B cell (primary cell): Measurements from ENCODE around the gene LITAF. TPM values are rescaled to one million over a fixed set of nuclear protein-coding genes. Genes with fewer than 3 reads are reported as not detected.

Source experiments
- ATAC-seq: fragments of 200-7000 bp; cut with Tn5 transposase; one replicate; pipeline ENCODE4 v1.10.0; 2021; ENCODE audit warnings: low read depth, mild to moderate bottlenecking, moderate number of reproducible peaks, moderate library complexity
- CTCF ChIA-PET: fragments of 350-600 bp; sonication (Branson Sonifier 250); formaldehyde crosslinking; loops from one replicate; lab custom pipeline; 2021; ENCODE audit warnings: antibody characterized with exemption, inconsistent platforms; lab: Charles Lee
- POLR2A ChIA-PET: fragments of 350-600 bp; sonication (Branson Sonifier 250); formaldehyde crosslinking; loops from one replicate; lab custom pipeline; 2021; ENCODE audit warnings: antibody characterized with exemption; lab: Charles Lee
- DNase-seq: peaks from one replicate; pipeline ENCODE4 v3.0.0; 2013
- H2AFZ ChIP-seq: 2 replicates; pipeline ENCODE4 v1.6.1; 2012; ENCODE audit warnings: mild to moderate bottlenecking, low read depth, low read length; ENCODE audit not compliant: insufficient read depth, poor library complexity, severe bottlenecking
- H3K27ac ChIP-seq, 2 donors: 1 replicate in 1 of 2; 2 replicates in 1 of 2; pipeline ENCODE4 v1.5.1; 2012 to 2013; ENCODE audit warnings: low read length in 2 of 2, mild to moderate bottlenecking in 2 of 2, moderate library complexity in 1 of 2
- H3K27me3 ChIP-seq, 4 experiments: fragments of 200-600 bp in 1 of 4; sonication (generic) in 1 of 4; replicated peaks in 1 of 4; 1 replicate in 2 of 4; 2 replicates in 2 of 4; pipeline versions ENCODE4 v1.6.1 to v1.7.0; 2013 to 2016; ENCODE audit warnings: low read length in 3 of 4, mild to moderate bottlenecking in 2 of 4, mixed read lengths in 1 of 4, moderate library complexity in 1 of 4; ENCODE audit not compliant: insufficient read depth in 4 of 4, control insufficient read depth in 3 of 4; ENCODE audit errors: control extremely low read depth in 1 of 4
- H3K36me3 ChIP-seq, 2 experiments: replicated peaks in 1 of 2; 1 replicate in 1 of 2; 2 replicates in 1 of 2; pipeline versions ENCODE4 v1.6.1 to v1.7.1; 2013; ENCODE audit warnings: low read length in 1 of 2; ENCODE audit not compliant: insufficient read depth in 2 of 2, control insufficient read depth in 1 of 2; ENCODE audit errors: control extremely low read depth in 1 of 2, extremely low read depth in 1 of 2
- H3K4me1 ChIP-seq, 2 donors: fragments of 200-600 bp in 1 of 2; sonication (generic) in 1 of 2; 1 replicate in 1 of 2; 2 replicates in 1 of 2; pipeline versions ENCODE4 v1.5.1 to v1.6.1; 2013 to 2017; ENCODE audit warnings: low read length in 2 of 2; ENCODE audit not compliant: control insufficient read depth in 2 of 2, insufficient read depth in 2 of 2
- H3K4me2 ChIP-seq: replicated peaks from 2 replicates; pipeline ENCODE3; 2012; ENCODE audit warnings: mild to moderate bottlenecking, low read depth, low read length; ENCODE audit not compliant: poor library complexity, severe bottlenecking
- H3K4me3 ChIP-seq, 5 experiments: fragments of 200-600 bp in 1 of 5; sonication (generic) in 1 of 5; 1 replicate in 3 of 5; 2 replicates in 2 of 5; pipeline versions ENCODE4 v1.5.1 to v1.7.0; 2011 to 2016; ENCODE audit warnings: low read length in 4 of 5, mild to moderate bottlenecking in 4 of 5, low read depth in 2 of 5, control low read depth in 1 of 5, moderate library complexity in 1 of 5; ENCODE audit not compliant: insufficient read depth in 1 of 5; ENCODE audit errors: control extremely low read depth in 1 of 5, extremely low read depth in 1 of 5
- H3K79me2 ChIP-seq: fragments of 200-600 bp; sonication (generic); one replicate; pipeline ENCODE4 v1.6.0; 2016; ENCODE audit warnings: low read length; ENCODE audit not compliant: control insufficient read depth, insufficient read depth
- H3K9ac ChIP-seq: fragments of 200-600 bp; sonication (generic); 2 replicates; pipeline ENCODE4 v1.6.1; 2017; ENCODE audit warnings: mild to moderate bottlenecking, low read length, moderate library complexity
- H3K9me3 ChIP-seq, 3 donors: one replicate each; pipeline versions ENCODE4 v1.6.1 to v1.7.1; 2013; ENCODE audit warnings: low read length in 2 of 3; ENCODE audit not compliant: control insufficient read depth in 2 of 3, insufficient read depth in 1 of 3; ENCODE audit errors: control extremely low read depth in 1 of 3
- H4K20me1 ChIP-seq: 2 replicates; pipeline ENCODE4 v1.6.0; 2012; ENCODE audit warnings: mild to moderate bottlenecking, low read length; ENCODE audit not compliant: insufficient read depth, control insufficient read depth, poor library complexity, severe bottlenecking
- H3K27ac Mint-ChIP-seq: one replicate; pipeline ENCODE4 v1.8.0; 2021; ENCODE audit warnings: mixed read lengths
- H3K27me3 Mint-ChIP-seq: one replicate; pipeline ENCODE4 v1.8.0; 2021; ENCODE audit warnings: mixed read lengths
- H3K4me1 Mint-ChIP-seq: one replicate; pipeline ENCODE4 v1.8.0; 2021; ENCODE audit warnings: mixed read lengths
- H3K4me3 Mint-ChIP-seq: one replicate; pipeline ENCODE4 v1.8.0; 2021; ENCODE audit warnings: mixed read lengths
- H3K9me3 Mint-ChIP-seq: one replicate; pipeline ENCODE4 v1.8.0; 2022; ENCODE audit warnings: mixed read lengths; ENCODE audit not compliant: insufficient read depth
- CTCF ChIP-seq: fragments of 200-600 bp; IDR thresholded peaks from one replicate; pipeline ENCODE4 v1.8.0; 2022; ENCODE audit warnings: antibody characterized with exemption, mild to moderate bottlenecking
- EZH2 ChIP-seq: IDR thresholded peaks from 2 replicates; pipeline ENCODE4 v1.6.1; 2012; ENCODE audit warnings: borderline replicate concordance, low read depth, mild to moderate bottlenecking, moderate library complexity, low read length; ENCODE audit not compliant: insufficient read depth, poor library complexity, severe bottlenecking
- WGBS: methylation state at CpG from one replicate; pipeline ENCODE4 v1.1.5; 2013; ENCODE audit warnings: missing lambda C conversion rate; ENCODE audit not compliant: insufficient coverage; 5-methylcytosine and 5-hydroxymethylcytosine counted together
- intact Hi-C: fragments of 100-400 bp; cut with micrococcal nuclease; formaldehyde crosslinking; loops from one replicate; pipeline ENCODE4 v1.10.0; 2022
- polyA plus RNA-seq: library from polyadenylated mRNA; depleted of rRNA; stranded (reverse); fragments of >200 nt; gene quantifications from 2 replicates; pipeline ENCODE4 v1.2.3, GENCODE V29; 2012
- total RNA-seq, 2 donors: library from RNA; stranded (reverse); fragments of 120-200 nt in 1 of 2; gene quantifications; 1 replicate in 1 of 2; 2 replicates in 1 of 2; pipeline versions ENCODE4 v1.2.3 to v1.2.4, GENCODE V29; 2013 to 2022

LITAF gene
- total and polyA plus RNA-seq, 2 donors (not counting 1 experiment from before 2014, with no cell fraction given): 93.6 to 125 TPM

DNA sequence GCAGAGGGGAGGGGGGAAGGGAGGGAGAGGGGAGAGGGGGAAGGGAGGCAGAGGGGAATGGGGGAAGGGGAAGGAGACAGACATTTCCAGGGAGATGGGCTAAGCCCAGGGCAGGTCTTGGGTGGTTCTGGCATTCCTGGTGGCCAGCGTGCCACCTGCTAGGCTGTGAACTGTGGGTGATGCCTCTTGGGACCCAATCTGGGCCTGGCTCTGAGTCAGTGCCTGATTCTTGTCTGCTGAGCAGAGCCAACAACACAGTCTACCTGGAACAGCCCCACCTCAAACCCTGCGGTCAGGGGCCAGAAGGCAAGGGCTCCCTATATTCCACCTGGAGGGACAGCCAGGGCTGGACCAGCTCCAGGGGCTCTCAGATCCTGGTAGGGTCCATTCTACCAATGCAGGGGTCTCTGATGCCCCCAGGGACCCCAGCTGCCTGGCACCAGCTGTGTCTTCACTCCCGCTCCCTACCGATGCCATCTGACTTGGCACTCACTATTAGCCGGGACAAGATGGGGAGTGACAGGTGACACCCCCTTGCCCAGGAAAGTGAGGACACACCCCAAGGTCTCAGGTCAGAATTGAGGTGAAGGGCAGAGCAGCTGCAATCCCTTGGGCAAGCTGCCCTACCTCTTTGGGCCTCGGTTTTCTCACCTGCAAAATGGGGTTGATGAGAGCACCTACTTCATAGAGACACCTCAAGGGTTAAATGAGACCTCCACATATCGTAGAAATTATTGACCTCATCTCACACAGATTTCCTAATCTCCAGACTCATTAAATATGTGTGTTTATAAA lies 87.2 kb downstream of the LITAF start:
- Histone ChIP-seq H3K4me3 (no peak overlapping the region), H3K4me2 (no peak overlapping the region), H2AFZ (no peak overlapping the region), H3K9me3 (no peaks in the 10 kb centered on the region), H3K27me3 (no peaks in the 10 kb centered on the region), H3K9ac (no peak overlapping the region), H3K36me3 (no peaks in the 10 kb centered on the region), H3K4me1 (peaks cover 12 to 33% of the 10 kb centered on the region in 2 donors), H4K20me1 (no peaks in the 10 kb centered on the region), H3K27ac (no peak overlapping the region), H3K79me2 (no peaks in the 10 kb centered on the region)
- 71% methylated on average over 5 of the region's 7 CpGs for WGBS
- Mint-ChIP-seq H3K4me1 (peaks cover 23% of the 10 kb centered on the region), H3K9me3 (no peaks in the 10 kb centered on the region), H3K27ac (no peak overlapping the region), H3K27me3 (no peaks in the 10 kb centered on the region), H3K4me3 (no peak overlapping the region)
- intact Hi-C loops: no loop called here
- no peak for ATAC-seq
- no peak for DNase-seq
- CTCF ChIA-PET: no interaction called here
- TF ChIP-seq CTCF (no peak), EZH2 (no peak)
- POLR2A ChIA-PET: no interaction called here

GRCh38 chr16:11498683-11499082 lies 88.0 kb downstream of the LITAF start:
- Mint-ChIP-seq H3K27ac (no peak overlapping the region), H3K4me1 (peaks cover 23% of the 10 kb centered on the region), H3K4me3 (no peak overlapping the region), H3K9me3 (no peaks in the 10 kb centered on the region), H3K27me3 (no peaks in the 10 kb centered on the region)
- POLR2A ChIA-PET: no interaction called here
- no peak for ATAC-seq
- Histone ChIP-seq H3K4me2 (no peak overlapping the region), H3K9me3 (no peaks in the 10 kb centered on the region), H3K4me3 (no peak overlapping the region), H3K4me1 (peaks cover 12 to 33% of the 10 kb centered on the region in 2 donors), H3K79me2 (no peaks in the 10 kb centered on the region), H4K20me1 (no peaks in the 10 kb centered on the region), H3K9ac (no peak overlapping the region), H2AFZ (no peak overlapping the region), H3K27ac (no peak overlapping the region), H3K36me3 (no peaks in the 10 kb centered on the region), H3K27me3 (no peaks in the 10 kb centered on the region)
- TF ChIP-seq CTCF (no peak), EZH2 (no peak)
- WGBS: 60% methylated on average over 2 of the region's 6 CpGs
- DNase-seq: peak; percentile 30
- CTCF ChIA-PET: interaction anchor here (0.6 to 1.7 kb wide), 2 partner anchors 32 to 72 kb away, joined by 4 to 5 read pairs; no protein-coding TSS in a partner anchor
- intact Hi-C loops: no loop called here
